ENCODE data around the gene ARID3B. TPM values are rescaled to one million over a fixed set of nuclear protein-coding genes. Genes with fewer than 3 reads are reported as not detected.
"Not testable (repeated sequence)": the region's sequence is repeated elsewhere in the genome, so short reads cannot be mapped to it uniquely, and the experiment has no call there.

Gene ARID3B
- total RNA-seq, 1 experiment from 2014 or later, result 8.1 TPM

DNA sequence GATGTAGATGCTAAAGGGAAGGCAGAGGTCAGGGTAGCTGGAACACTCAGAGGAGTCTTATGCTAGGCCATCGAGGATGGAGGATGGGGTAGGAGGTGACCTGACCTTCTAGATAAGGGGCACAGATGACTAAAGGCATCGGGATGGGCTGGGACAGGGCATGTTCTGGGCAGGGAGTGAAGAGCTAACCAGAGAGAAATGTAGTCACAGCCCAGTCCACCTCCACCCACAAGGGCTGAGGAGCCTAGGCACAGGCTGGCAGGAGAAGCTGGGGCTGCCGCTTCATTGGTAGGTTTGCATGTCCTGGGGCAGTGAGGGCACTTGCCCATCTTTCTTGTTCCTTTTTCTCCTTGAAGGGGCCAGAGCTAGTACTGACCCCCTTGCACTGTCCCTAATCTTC lies 87.2 kb downstream of the ARID3B start:
- H3K27me3 ChIP-seq (ENCODE audit: insufficient read depth, low read length), result no peaks in the 10 kb centered on the region
- intact Hi-C loops (cut with micrococcal nuclease), result no loop called here
- ChIA-PET CTCF (no interaction called here), RAD21 (ENCODE audit: low non-redundant PET in 1 of 2, low total read pairs in 2 of 2, uncharacterized antibody in 2 of 2, unreplicated experiment in 2 of 2) (no interaction called here), POLR2A (no interaction called here)
- no peak for DNase-seq (ENCODE audit: low read depth, low spot score)
- H3K27ac ChIP-seq (ENCODE audit: low read depth, low read length), result no peak overlapping the region
- H3K9me2 ChIP-seq (ENCODE audit: insufficient read depth), result no peaks in the 10 kb centered on the region
- H2AFZ ChIP-seq (ENCODE audit: low read depth, low read length, poor library complexity, severe bottlenecking), result no peak overlapping the region
- no TSS peak for BruUV-seq (replicated peaks)
- H3K9me3 ChIP-seq (ENCODE audit: control insufficient read depth in 1 of 2, insufficient read depth in 1 of 2, low read depth in 1 of 2, low read length in 2 of 2), result no peaks in the 10 kb centered on the region
- H3K4me3 ChIP-seq (replicated peaks in 1 of 2; ENCODE audit: low read depth in 1 of 2, low read length in 2 of 2), result no peak overlapping the region
- TF ChIP-seq CBX3 (IDR thresholded peaks at IDR 0.05; ENCODE audit: low read depth), result no peak
- TF ChIP-seq TCF7L2 (IDR thresholded peaks at IDR 0.05; ENCODE audit: borderline replicate concordance, extremely low read depth, insufficient read depth, insufficient read length), result no peak
- no peaks in the 10 kb centered on the region; a peak in 1 of 4 replicates for H3K4me1 ChIP-seq (ENCODE audit: control insufficient read depth in 1 of 2, insufficient read depth in 2 of 2, low read length in 2 of 2)
- H3K36me3 ChIP-seq (ENCODE audit: control insufficient read depth in 1 of 2, insufficient read depth in 2 of 2, low read length in 2 of 2), result peaks cover 47 to 65% of the 10 kb centered on the region in 2 experiments
- ATAC-seq, result no peak
- H3K9ac ChIP-seq (ENCODE audit: low read length), result no peak overlapping the region
- H4K20me1 ChIP-seq (ENCODE audit: insufficient read depth), result no peaks in the 10 kb centered on the region
- no peak overlapping the region for H3K4me2 ChIP-seq (ENCODE audit: low read length)
- peaks cover 7% of the 10 kb centered on the region; the same call in 1 of the 2 replicates for H3K79me2 ChIP-seq (ENCODE audit: insufficient read depth, low read length)

GRCh38 chr15:74628949-74629348 lies 87.9 kb downstream of the ARID3B start:
- no TSS peak for BruUV-seq (replicated peaks)
- Histone ChIP-seq H3K9me2 (ENCODE audit: insufficient read depth) (no peaks in the 10 kb centered on the region), H3K27ac (ENCODE audit: low read depth, low read length) (no peak overlapping the region), H3K9ac (ENCODE audit: low read length) (no peak overlapping the region), H3K4me1 (ENCODE audit: control insufficient read depth in 1 of 2, insufficient read depth in 2 of 2, low read length in 2 of 2) (no peaks in the 10 kb centered on the region; a peak in 1 of 4 replicates), H3K79me2 (ENCODE audit: insufficient read depth, low read length) (no peaks in the 10 kb centered on the region; the same call in 1 of the 2 replicates), H3K27me3 (ENCODE audit: insufficient read depth, low read length) (no peaks in the 10 kb centered on the region), H3K4me2 (ENCODE audit: low read length) (no peak overlapping the region), H4K20me1 (ENCODE audit: insufficient read depth) (no peaks in the 10 kb centered on the region), H3K4me3 (replicated peaks in 1 of 2; ENCODE audit: low read depth in 1 of 2, low read length in 2 of 2) (no peak overlapping the region), H3K36me3 (ENCODE audit: control insufficient read depth in 1 of 2, insufficient read depth in 2 of 2, low read length in 2 of 2) (peaks cover 39 to 58% of the 10 kb centered on the region in 2 experiments; a peak in 3 of 4 replicates), H3K9me3 (ENCODE audit: control insufficient read depth in 1 of 2, insufficient read depth in 1 of 2, low read depth in 1 of 2, low read length in 2 of 2) (no peaks in the 10 kb centered on the region), H2AFZ (ENCODE audit: low read depth, low read length, poor library complexity, severe bottlenecking) (no peak overlapping the region)
- TF ChIP-seq TCF7L2 (IDR thresholded peaks at IDR 0.05; ENCODE audit: borderline replicate concordance, extremely low read depth, insufficient read depth, insufficient read length) (no peak), SP1 (IDR thresholded peaks at IDR 0.05; ENCODE audit: low read depth) (no peak), POLR2AphosphoS5 (IDR thresholded peaks at IDR 0.05; ENCODE audit: low read depth, low read length) (no peak)
- POLR2A ChIA-PET, result no interaction called here
- RAD21 ChIA-PET (ENCODE audit: low non-redundant PET in 1 of 2, low total read pairs in 2 of 2, uncharacterized antibody in 2 of 2, unreplicated experiment in 2 of 2), result no interaction called here
- no peak for ATAC-seq
- DNase-seq (ENCODE audit: low read depth, low spot score), result no peak
- CTCF ChIA-PET, result no interaction called here
- intact Hi-C loops (cut with micrococcal nuclease), result no loop called here

DNA sequence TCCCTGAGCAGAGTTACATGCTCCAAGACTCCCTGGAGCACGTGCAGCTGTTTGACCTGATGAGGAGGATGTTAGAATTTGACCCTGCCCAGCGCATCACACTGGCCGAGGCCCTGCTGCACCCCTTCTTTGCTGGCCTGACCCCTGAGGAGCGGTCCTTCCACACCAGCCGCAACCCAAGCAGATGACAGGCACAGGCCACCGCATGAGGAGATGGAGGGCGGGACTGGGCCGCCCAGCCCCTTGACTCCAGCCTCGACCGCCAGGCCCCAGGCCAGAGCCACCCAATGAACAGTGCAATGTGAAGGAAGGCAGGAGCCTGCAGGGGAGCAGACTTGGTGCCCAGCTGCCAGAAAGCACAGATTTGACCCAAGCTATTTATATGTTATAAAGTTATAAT lies 88.7 kb downstream of the ARID3B start:
- H3K9ac ChIP-seq (ENCODE audit: low read length); H3K27me3 ChIP-seq (ENCODE audit: insufficient read depth, low read length); ATAC-seq; H3K9me2 ChIP-seq (ENCODE audit: insufficient read depth); POLR2A ChIA-PET; H3K9me3 ChIP-seq (ENCODE audit: control insufficient read depth in 1 of 2, insufficient read depth in 1 of 2, low read depth in 1 of 2, low read length in 2 of 2); H3K79me2 ChIP-seq (ENCODE audit: insufficient read depth, low read length); H3K27ac ChIP-seq (ENCODE audit: low read depth, low read length); H3K4me2 ChIP-seq (ENCODE audit: low read length); DNase-seq (ENCODE audit: low read depth, low spot score); H3K4me3 ChIP-seq (replicated peaks in 1 of 2; ENCODE audit: low read depth in 1 of 2, low read length in 2 of 2); RAD21 ChIA-PET (ENCODE audit: low non-redundant PET in 1 of 2, low total read pairs in 2 of 2, uncharacterized antibody in 2 of 2, unreplicated experiment in 2 of 2); H3K4me1 ChIP-seq (ENCODE audit: control insufficient read depth in 1 of 2, insufficient read depth in 2 of 2, low read length in 2 of 2); BruUV-seq (replicated peaks); H4K20me1 ChIP-seq (ENCODE audit: insufficient read depth); H2AFZ ChIP-seq (ENCODE audit: low read depth, low read length, poor library complexity, severe bottlenecking): not testable (repeated sequence)
- intact Hi-C loops (cut with micrococcal nuclease), result loop anchor here (5.0 kb wide), 1 partner anchor 358 kb away; no protein-coding TSS in a partner anchor
- H3K36me3 ChIP-seq (ENCODE audit: control insufficient read depth in 1 of 2, insufficient read depth in 2 of 2, low read length in 2 of 2), result peaks cover 33 to 50% of the 10 kb centered on the region in 2 experiments; a peak in 3 of 4 replicates
- CTCF ChIA-PET, result interaction anchor here (3.5 kb wide), 1 partner anchor 8 kb away, joined by 17 read pairs; no protein-coding TSS in a partner anchor
